Heart left ventricle (tissue), 13 donors: ENCODE results near the gene THY1.

Experiments used
- POLR2A ChIP-seq, 2 donors: fragments of 450-650 bp; IDR thresholded peaks; one replicate each; pipeline ENCODE4 v1.6.1; 2017; ENCODE audit warnings: antibody characterized with exemption in 2 of 2, mild to moderate bottlenecking in 2 of 2, moderate library complexity in 2 of 2
- TF ChIP-seq, protein P1 (sequence below), 12 donors: fragments of 200-600 bp; sonication (generic) in 4 of 12; IDR thresholded peaks; one replicate each; pipeline versions ENCODE4 v1.5.0 to v1.8.0; 2018 to 2022; ENCODE audit warnings: antibody characterized with exemption in 12 of 12, mild to moderate bottlenecking in 5 of 12
- donor health status: ischemic (EF 13 %, LVEDD 7.1; RV severe dilation, severe dysfunction).
- donor health status: DM: no; HTN: yes; CAD: no.
- donor health status: DM: no; HTN: no; CAD: no.
- donor health status: ischemic (EF 25% LVEDD 6.9; RV normal size, moderate dysfunction).
- donor health status: ischemic (EF 25% LVEDD 5.7; RV mildly dilated, moderate dysfunction).
- donor health status: ischemic (EF 35%, LVEDD 5.7; RV mildly dilated, moderate dysfunction).
- donor health status: nonischemic (EF 11% LVEDD 7.7; RV severe dilation, severe dysfunction).
- donor health status: DM: yes; HTN: yes; CAD: no.
- donor health status: PGD.
- donor health status: ischemic (EF 29% LVEDD 5.4; RV normal size, mild dysfunction).
- donor health status: nonischemic (EF 23%, LVEDD 6.1; RV moderate dilation, normal function).

GRCh38 chr11:119400860-119401259, 22.1 kb downstream of the THY1 start:
- TF ChIP-seq POLR2A (IDR thresholded peaks at IDR 0.05): no peak
- TF ChIP-seq, protein P1, sequence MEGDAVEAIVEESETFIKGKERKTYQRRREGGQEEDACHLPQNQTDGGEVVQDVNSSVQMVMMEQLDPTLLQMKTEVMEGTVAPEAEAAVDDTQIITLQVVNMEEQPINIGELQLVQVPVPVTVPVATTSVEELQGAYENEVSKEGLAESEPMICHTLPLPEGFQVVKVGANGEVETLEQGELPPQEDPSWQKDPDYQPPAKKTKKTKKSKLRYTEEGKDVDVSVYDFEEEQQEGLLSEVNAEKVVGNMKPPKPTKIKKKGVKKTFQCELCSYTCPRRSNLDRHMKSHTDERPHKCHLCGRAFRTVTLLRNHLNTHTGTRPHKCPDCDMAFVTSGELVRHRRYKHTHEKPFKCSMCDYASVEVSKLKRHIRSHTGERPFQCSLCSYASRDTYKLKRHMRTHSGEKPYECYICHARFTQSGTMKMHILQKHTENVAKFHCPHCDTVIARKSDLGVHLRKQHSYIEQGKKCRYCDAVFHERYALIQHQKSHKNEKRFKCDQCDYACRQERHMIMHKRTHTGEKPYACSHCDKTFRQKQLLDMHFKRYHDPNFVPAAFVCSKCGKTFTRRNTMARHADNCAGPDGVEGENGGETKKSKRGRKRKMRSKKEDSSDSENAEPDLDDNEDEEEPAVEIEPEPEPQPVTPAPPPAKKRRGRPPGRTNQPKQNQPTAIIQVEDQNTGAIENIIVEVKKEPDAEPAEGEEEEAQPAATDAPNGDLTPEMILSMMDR (IDR thresholded peaks at IDR 0.05): no peak
